PC-9 (cell line): ENCODE results near the gene ARMC12. TPM values are rescaled to one million over a fixed set of nuclear protein-coding genes. Genes with fewer than 3 reads are reported as not detected.

Source experiments
- BruUV-seq: library from RNA; stranded (reverse); fragments of 400-500 nt; replicated peaks from 2 replicates; lab custom pipeline; 2021; lab: Mats Ljungman, UMichigan
- CTCF ChIA-PET: fragments of 300-600 bp; sonication (Branson Sonifier 250); formaldehyde crosslinking; loops from one replicate; lab custom pipeline; 2022; ENCODE audit warnings: antibody characterized with exemption; lab: Charles Lee
- POLR2A ChIA-PET: fragments of 300-600 bp; sonication (Branson Sonifier 250); formaldehyde crosslinking; loops from one replicate; lab custom pipeline; 2022; ENCODE audit warnings: antibody characterized with exemption; ENCODE audit not compliant: unreplicated experiment; lab: Charles Lee
- DNase-seq, 2 experiments: peaks; one replicate each; pipeline versions ENCODE4 v3.0.0 to v3.0.0-alpha.2; 2015 to 2022; ENCODE audit warnings: mixed read lengths in 1 of 2
- H2AFZ ChIP-seq: fragments of 200-600 bp; sonication (generic); 2 replicates; pipeline ENCODE4 v1.8.1; 2017; ENCODE audit warnings: antibody characterized with exemption
- H3F3A ChIP-seq: fragments of 200-600 bp; sonication (generic); 2 replicates; pipeline ENCODE4 v1.8.1; 2017; ENCODE audit warnings: antibody characterized with exemption, mild to moderate bottlenecking, low read depth; ENCODE audit not compliant: insufficient read depth
- H3K27ac ChIP-seq: fragments of 200-600 bp; sonication (generic); 2 replicates; pipeline ENCODE4 v1.6.1; 2016; ENCODE audit warnings: mixed run types
- H3K27me3 ChIP-seq: fragments of 200-600 bp; sonication (generic); 2 replicates; pipeline ENCODE4 v1.6.1; 2016; ENCODE audit warnings: low read depth, mixed run types; ENCODE audit not compliant: insufficient read depth
- H3K36me3 ChIP-seq: fragments of 200-600 bp; sonication (generic); 2 replicates; pipeline ENCODE4 v1.6.1; 2016; ENCODE audit warnings: low read depth, mixed run types
- H3K4me1 ChIP-seq: fragments of 200-600 bp; sonication (generic); replicated peaks from 2 replicates; pipeline ENCODE4 v1.6.1; 2016; ENCODE audit warnings: mixed run types; ENCODE audit not compliant: insufficient read depth
- H3K4me2 ChIP-seq: fragments of 200-600 bp; sonication (generic); 2 replicates; pipeline ENCODE4 v1.6.1; 2017; ENCODE audit warnings: mixed run types
- H3K4me3 ChIP-seq: fragments of 200-600 bp; sonication (generic); 2 replicates; pipeline ENCODE4 v1.6.1; 2016; ENCODE audit warnings: mixed run types
- H3K79me2 ChIP-seq: fragments of 200-600 bp; sonication (generic); 2 replicates; pipeline ENCODE4 v1.6.1; 2017; ENCODE audit warnings: low read depth, mixed run types
- H3K9me2 ChIP-seq: fragments of 200-600 bp; sonication (generic); 2 replicates; pipeline ENCODE4 v1.8.1; 2017; ENCODE audit warnings: mild to moderate bottlenecking; ENCODE audit not compliant: insufficient read depth
- H3K9me3 ChIP-seq: fragments of 200-600 bp; sonication (generic); 2 replicates; pipeline ENCODE4 v1.8.1; 2016; ENCODE audit warnings: low read depth; ENCODE audit not compliant: insufficient read depth
- H4K20me1 ChIP-seq: fragments of 200-600 bp; sonication (generic); 2 replicates; pipeline ENCODE4 v1.8.1; 2017; ENCODE audit not compliant: insufficient read depth
- CTCF ChIP-seq: fragments of 200-600 bp; sonication (generic); conservative IDR thresholded peaks from 2 replicates; pipeline ENCODE4 v1.6.1; 2017; ENCODE audit warnings: mixed run types, antibody characterized with exemption, mild to moderate bottlenecking, moderate library complexity
- EZH2 ChIP-seq: fragments of 200-600 bp; sonication (generic); IDR thresholded peaks from 2 replicates; pipeline ENCODE4 v1.8.0; 2017; ENCODE audit warnings: antibody characterized with exemption, low read depth
- intact Hi-C: fragments of 100-400 bp; cut with micrococcal nuclease; formaldehyde crosslinking; loops from one replicate; pipeline ENCODE4 v1.10.0; 2022; ENCODE audit not compliant: unreplicated experiment
- total RNA-seq: library from RNA; stranded (reverse); gene quantifications from 2 replicates; pipeline ENCODE4 v1.2.3, GENCODE V29; 2021

Gene ARMC12
- total RNA-seq, 1 experiment from 2014 or later = 0.57 TPM

DNA sequence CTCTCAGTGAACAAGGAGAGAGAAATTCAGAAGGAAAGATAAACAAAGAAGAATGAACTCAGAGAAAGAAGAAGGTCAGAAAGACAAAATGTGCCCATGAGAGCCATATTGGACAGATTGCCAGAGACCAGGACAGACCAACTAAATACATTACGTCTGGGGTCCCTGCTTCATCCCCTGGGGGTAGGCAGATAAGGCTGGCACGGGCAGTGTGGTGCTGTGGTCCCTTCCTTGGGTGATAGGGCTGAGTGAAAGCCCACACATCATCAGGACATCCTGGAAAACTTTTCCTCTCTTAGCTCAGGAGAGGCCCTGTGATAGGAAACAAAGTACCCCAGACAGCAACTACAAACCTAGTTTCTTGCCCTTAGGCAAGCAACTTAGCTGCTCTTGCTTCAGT is 13.2 kb upstream of the ARMC12 start:
- Histone ChIP-seq H3K27me3 (no peaks in the 10 kb centered on the region), H3K36me3 (no peaks in the 10 kb centered on the region), H4K20me1 (no peaks in the 10 kb centered on the region), H3K27ac (no peak overlapping the region), H3K9me2 (no peaks in the 10 kb centered on the region), H3F3A (no peaks in the 10 kb centered on the region), H3K9me3 (no peaks in the 10 kb centered on the region), H3K4me2 (no peak overlapping the region), H3K79me2 (no peaks in the 10 kb centered on the region), H3K4me3 (no peak overlapping the region), H3K4me1 (peaks cover 14% of the 10 kb centered on the region), H2AFZ (no peak overlapping the region)
- BruUV-seq = no TSS peak
- ChIA-PET CTCF (no interaction called here), POLR2A (no interaction called here)
- DNase-seq = no peak
- intact Hi-C loops = no loop called here
- TF ChIP-seq CTCF = no peak
- TF ChIP-seq EZH2 = no peak

DNA sequence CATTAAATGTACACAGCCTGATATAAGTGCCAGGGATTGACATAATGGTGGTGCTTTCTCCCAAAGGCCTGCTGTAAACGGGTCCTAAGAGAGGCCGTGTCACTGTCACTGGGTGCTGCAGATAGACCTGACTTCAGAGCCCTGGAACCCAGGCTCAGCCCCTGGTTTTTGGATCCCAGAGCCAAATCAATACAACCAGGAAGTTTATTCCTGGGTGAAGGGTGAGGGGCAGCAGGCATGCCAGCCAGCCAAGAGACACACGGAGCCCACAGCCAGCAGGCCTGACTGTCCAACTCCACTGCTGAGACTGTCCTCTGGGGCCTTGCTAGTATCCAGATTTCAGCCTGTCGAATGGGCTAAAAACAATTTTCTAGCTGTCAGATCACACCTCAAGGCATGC is 12.8 kb upstream of the ARMC12 start:
- DNase-seq = no peak
- no peak overlapping the region for H3K4me3 ChIP-seq
- intact Hi-C loops = no loop called here
- TF ChIP-seq EZH2 (no peak), CTCF (no peak)
- no peaks in the 10 kb centered on the region for H3K79me2 ChIP-seq
- H3K27me3 ChIP-seq = no peaks in the 10 kb centered on the region
- CTCF ChIA-PET = no interaction called here
- H3K36me3 ChIP-seq = no peaks in the 10 kb centered on the region
- H3K27ac ChIP-seq = no peak overlapping the region
- H3F3A ChIP-seq = peaks cover under 1% of the 10 kb centered on the region; the same call in 1 of the 2 replicates
- peaks cover 17% of the 10 kb centered on the region for H3K4me1 ChIP-seq
- no peaks in the 10 kb centered on the region for H3K9me2 ChIP-seq
- POLR2A ChIA-PET = no interaction called here
- BruUV-seq = no TSS peak
- H4K20me1 ChIP-seq = no peaks in the 10 kb centered on the region
- no peak overlapping the region for H2AFZ ChIP-seq
- no peak overlapping the region for H3K4me2 ChIP-seq
- H3K9me3 ChIP-seq = no peaks in the 10 kb centered on the region

DNA sequence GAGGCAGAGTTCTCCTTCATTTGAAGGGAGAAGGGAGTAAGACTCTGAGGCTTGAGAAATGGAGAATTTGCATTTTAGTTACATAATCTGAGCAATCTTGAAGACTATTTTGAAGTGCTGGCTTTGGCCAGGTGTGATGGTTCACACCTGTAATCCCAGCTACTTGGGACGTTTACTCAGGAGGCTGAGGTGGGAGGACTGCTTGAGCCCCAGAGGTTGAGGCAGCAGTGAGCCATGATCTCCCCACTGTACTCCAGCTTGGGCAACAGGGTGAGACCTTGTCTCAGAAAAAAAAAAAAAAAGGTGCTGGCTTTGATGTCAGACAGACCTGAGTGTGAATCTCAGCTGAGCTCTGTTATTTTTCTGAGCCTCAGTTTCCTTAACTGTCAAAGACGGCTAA is 12.4 kb upstream of the ARMC12 start:
- peaks cover 17% of the 10 kb centered on the region for H3K4me1 ChIP-seq
- BruUV-seq = no TSS peak
- POLR2A ChIA-PET = no interaction called here

More for the DNA sequence above, 12.4 kb upstream of the ARMC12 start:
- TF ChIP-seq CTCF = no peak
- TF ChIP-seq EZH2 = no peak
- intact Hi-C loops = no loop called here
- Histone ChIP-seq H3K36me3 (no peaks in the 10 kb centered on the region), H3K27ac (no peak overlapping the region), H3K9me3 (no peaks in the 10 kb centered on the region), H3K4me3 (no peak overlapping the region), H3K9me2 (no peaks in the 10 kb centered on the region), H2AFZ (no peak overlapping the region), H4K20me1 (no peaks in the 10 kb centered on the region), H3K4me2 (no peak overlapping the region), H3K27me3 (no peaks in the 10 kb centered on the region), H3K79me2 (no peaks in the 10 kb centered on the region), H3F3A (peaks cover 4% of the 10 kb centered on the region; the same call in 1 of the 2 replicates)
- CTCF ChIA-PET = interaction anchor here (0.6 kb wide), 1 partner anchor 10 kb away, joined by 9 read pairs; no protein-coding TSS in a partner anchor
- DNase-seq = no peak
